HG03378 (cell line): ENCODE measurements around the gene HS6ST3.

Experiments
- ATAC-seq: cut with Tn5 transposase; IDR thresholded peaks from one replicate; pipeline ENCODE4 v1.9.1; 2021; ENCODE audit warnings: mild to moderate bottlenecking, moderate library complexity; ENCODE audit not compliant: unreplicated experiment

Gene HS6ST3

DNA sequence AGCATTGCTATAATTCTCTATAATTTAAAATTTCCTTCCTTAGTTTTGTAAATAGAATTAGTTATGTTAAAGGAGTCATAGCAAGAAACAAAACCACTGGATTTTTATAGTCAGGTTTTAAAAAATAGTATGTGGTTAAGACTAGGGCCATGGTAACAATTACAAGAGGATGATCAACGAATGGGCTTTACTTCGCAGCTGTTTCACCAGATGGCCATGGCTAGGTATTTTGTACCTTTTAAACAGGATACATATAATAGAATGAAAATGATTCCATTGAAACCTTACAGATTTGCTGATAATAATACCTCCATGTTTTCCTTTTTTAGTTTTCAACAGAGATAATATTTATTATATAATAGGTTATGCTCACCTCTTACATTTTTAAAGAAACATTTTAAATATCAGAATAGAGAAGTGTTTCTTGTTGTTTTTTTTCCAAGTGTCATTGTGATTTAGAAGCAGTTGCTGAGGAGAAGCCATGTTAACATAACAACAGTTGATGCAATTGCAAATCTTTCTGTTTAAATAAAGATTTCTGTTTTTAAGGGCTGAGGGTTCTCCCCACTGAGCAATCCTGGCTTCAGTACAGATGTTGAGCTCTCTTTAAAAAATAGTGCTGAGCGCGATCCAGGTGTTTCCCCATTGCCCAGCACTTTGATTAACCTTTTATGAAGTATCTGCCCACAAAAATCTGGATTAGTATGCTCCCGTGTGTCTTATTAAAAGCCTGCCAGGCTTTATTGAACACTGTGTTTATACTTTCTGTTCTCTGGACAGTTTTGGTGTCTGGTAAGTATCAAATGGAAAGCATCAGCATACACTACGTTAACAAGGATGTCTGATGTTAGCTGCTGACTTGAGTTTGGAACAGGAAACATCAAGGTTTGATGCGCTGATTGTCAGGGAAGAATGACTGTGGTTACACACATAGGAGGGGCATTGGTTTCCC, 205.3 kb downstream of the HS6ST3 start:
- no peak for ATAC-seq

- no peak for ATAC-seq
Observed at GRCh38 chr13:96297360-96297759, 207.5 kb downstream of the HS6ST3 start.

- no peak for ATAC-seq
Observed at GRCh38 chr13:96299235-96299634, 209.3 kb downstream of the HS6ST3 start.

GRCh38 chr13:96308568-96308967, 218.7 kb downstream of the HS6ST3 start:
- ATAC-seq = no peak

DNA sequence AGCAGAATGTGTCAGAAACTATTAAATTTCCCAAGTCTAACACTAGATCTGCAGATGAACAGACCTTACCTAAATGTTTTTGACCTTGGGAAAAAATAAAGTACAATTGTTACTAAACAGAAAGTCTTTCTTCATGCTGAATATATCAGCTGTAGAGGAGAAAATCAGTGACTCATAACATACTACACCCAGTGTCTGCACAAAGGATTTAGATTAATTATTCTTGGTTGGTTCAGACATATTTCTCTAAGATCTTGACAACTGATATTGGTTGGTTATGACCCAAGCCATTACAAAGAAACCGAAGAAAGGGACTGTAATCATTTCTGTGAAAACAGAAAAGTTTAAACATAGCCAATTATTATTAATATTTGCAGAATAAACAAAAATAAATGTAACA, 225.1 kb downstream of the HS6ST3 start:
- ATAC-seq = no peak

DNA sequence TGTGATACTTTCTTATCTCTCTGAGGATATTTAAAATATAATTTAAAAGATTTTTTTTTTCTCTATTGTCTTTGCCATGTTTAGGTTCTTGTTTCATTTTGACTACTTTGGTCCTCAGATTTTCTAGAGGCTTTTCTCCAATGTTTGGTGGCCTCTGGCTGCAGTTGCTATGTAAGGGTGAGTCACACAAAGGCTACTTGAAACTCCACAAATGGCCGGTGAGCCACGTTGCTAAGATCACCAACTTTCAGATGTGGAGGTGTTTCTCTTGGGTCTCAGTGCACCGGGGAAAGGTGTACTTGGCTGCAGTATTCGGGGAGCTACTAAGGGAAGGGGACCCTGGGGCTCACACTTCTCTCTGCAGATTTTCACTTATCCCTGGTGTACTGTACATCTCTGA, 248.1 kb downstream of the HS6ST3 start:
- no peak for ATAC-seq

DNA sequence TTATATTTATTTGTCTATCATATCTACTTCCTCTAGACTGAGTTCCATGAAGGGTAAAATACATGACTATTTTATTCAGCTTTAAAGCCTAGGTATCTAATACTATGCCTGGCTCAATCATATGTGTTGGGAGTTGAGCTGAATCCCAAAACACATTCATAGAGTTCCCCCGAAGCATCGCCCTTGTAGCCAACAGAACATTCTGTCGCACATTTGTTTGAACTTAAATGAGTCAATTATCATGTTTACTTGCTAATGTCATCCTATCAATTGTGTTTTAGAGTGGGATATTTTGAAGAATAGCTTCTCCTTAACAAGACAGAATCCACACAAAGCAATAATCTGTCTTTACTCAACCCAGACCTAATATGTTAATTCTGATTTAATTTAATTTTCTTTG, 252.4 kb downstream of the HS6ST3 start:
- no peak for ATAC-seq

- no peak for ATAC-seq
Observed at GRCh38 chr13:96342852-96343465, 253.1 kb downstream of the HS6ST3 start.

- ATAC-seq = no peak
Observed at GRCh38 chr13:96346921-96347320, 257.0 kb downstream of the HS6ST3 start.

- ATAC-seq = no peak
Observed at GRCh38 chr13:96373597-96373996, 283.7 kb downstream of the HS6ST3 start.

GRCh38 chr13:96377835-96378234, 287.9 kb downstream of the HS6ST3 start:
- no peak for ATAC-seq

- no peak for ATAC-seq
Observed at GRCh38 chr13:96379967-96380366, 290.1 kb downstream of the HS6ST3 start.

DNA sequence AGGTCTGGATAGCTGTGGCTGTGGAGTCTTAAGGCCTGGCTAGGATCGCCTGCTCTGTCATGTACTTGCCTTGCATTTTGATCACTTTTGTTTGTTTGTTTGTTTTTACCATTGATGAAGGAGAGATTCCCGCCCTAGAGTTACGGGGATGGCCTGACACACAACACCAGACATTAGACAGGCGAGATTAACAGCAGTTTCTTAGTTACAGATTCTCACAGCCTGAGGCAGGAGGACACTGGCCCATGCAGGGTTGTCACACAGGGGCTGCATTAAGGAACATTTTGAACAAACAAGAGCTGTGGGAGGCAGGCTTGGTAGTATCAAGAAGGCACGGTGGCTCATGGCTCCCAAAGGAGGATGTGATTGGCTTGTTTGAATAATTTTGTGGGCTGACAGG, 291.8 kb downstream of the HS6ST3 start:
- no peak for ATAC-seq

DNA sequence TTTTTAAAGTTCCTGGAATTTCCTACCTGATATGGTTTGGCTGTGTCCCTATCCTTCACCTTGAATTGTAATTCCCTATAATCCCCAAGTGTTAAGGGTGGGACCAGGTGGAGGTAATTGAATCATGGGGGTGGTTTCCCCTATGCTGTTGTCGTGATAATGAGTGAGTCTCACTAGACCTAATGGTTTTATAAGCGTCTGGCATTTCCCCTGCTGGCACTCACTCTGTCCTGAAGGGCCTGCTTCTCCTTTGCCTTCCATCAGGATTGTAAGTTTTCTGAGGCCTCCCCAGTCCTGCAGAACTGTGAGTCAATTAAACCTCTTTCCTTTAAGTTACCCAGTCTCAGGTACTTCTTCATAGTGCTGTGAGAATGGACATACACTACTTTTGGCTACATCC, 298.7 kb downstream of the HS6ST3 start:
- ATAC-seq = no peak

DNA sequence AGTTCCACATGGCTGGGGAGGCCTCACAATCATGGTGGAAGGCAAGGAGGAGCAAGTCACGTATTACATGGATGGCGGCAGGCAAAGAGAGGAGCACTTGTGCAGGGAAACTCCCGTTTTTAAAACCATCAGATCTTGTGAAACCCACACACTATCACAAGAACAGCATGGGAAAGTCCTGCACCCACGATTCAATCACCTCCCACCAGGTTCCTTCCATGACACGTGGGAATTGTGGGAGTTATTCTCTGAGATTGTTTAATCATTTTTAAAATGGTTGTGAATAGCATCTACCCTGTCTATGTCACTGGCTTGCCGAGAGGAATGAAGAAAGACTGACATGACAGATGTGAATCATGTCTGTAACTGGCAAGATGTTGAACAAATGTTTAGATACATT, 301.7 kb downstream of the HS6ST3 start:
- ATAC-seq = no peak

DNA sequence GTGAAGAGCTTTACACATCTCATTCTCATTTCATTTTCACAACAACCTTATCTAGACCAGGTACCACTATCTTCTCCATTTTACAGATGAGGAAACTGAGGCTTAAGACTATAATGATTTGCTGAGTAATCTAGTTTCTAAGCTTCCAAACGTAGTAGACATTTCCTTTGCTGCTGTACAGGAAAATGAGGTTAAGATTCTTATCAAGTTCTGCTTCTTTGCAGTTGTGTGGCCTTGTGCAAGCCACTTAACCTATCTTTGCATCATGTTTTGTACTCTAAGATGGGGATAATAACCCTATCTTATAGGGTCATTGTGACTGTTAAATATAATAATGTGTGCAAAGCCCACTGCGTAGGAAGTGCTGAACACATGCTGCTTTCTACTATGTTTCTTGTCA, 307.9 kb downstream of the HS6ST3 start:
- no peak for ATAC-seq

- no peak for ATAC-seq
Observed at GRCh38 chr13:96398486-96398885, 308.6 kb downstream of the HS6ST3 start.

DNA sequence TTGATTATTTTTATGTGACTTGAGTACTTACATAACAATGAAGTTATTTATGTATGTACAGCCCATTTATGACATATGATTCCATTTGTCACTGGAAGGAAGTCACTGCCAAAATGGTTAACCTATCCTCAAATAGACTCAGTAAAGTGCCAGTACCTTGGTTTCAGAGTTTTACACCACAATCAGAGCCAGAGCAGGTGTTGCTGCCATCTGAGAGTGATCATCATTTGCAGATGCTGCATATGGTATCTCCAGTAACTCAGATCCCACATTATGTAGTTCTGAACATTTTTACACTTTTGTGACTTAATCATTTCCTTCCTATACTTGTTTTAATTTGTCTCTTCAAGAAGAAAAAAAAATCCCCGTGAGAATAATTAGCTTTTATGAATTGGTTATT, 313.3 kb downstream of the HS6ST3 start:
- no peak for ATAC-seq

- ATAC-seq = no peak
Observed at GRCh38 chr13:96403651-96404050, 313.7 kb downstream of the HS6ST3 start.

DNA sequence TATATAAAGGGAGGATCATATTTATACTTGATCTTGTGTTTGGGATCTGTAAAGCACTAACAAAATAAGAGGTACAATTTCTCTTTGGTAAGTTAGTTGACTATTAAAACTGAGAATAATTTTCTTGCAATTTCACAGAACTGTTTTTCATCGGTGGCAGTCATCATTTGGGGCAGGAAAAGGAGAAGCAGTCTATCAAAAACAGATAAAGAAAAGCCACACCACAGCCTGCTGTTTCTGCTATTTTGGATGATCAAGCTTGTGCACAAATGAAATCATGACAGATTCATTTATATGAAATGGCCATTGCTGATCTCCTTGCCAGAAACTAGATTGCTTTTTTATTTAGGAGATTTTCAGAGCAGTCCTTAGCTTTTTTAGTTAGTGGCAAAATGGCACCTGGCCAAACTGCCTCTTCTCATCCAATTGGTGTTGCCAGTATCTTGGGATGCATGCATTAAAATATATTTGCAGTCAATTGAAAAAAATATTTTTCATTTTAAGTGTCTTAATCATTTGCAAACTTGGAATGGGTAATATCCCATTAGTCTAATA, 326.0 kb downstream of the HS6ST3 start:
- no peak for ATAC-seq

- ATAC-seq = no peak
Observed at GRCh38 chr13:96417939-96418685, 328.2 kb downstream of the HS6ST3 start.
